Ammon's horn (tissue), 1 donor: ENCODE data around the gene NSUN3.

Experiments
- DNase-seq: peaks from one replicate; pipeline ENCODE4 v3.0.0-alpha.2; 2016; ENCODE audit warnings: low spot score

The NSUN3 gene

DNA sequence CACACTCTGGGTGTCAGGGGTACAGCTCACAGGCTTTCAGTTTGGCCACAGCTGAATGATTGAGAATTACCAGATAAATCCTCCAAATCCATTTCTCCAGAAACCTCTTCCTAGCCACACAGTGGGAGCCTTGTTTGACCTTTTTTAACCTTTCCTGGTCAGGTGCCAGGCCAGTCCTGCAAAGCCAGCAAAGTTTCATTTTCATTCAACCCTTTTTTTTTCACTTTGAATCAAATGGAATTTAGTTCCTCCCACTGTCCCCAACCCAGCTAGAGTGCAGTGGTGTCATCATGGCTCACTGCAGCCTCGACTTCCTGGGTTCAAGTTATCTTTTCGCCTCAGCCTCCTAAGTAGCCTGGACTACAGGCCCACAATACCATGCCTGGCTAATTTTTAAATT, 67.8 kb downstream of the NSUN3 start:
- no peak for DNase-seq

DNA sequence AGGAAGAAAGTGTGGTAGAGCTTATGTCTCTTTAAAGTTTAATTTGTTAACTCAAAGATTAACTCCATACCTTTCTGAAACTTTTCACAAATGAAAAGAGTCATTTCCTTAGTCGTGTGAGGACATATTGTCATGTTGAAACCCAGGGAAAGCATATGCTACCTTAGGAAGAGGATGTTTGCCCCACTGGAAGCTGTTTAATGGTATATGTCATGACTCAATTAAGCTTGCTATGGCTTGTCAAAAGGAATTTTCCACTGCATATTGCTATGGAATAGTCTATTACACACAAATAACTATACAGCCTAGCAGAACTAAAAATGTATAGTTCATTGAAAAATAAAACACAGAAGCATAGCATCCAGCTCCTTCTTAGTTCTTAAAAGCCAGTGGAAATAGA, 69.9 kb downstream of the NSUN3 start:
- DNase-seq, result no peak

GRCh38 chr3:94136133-94136532, 73.3 kb downstream of the NSUN3 start:
- no peak for DNase-seq

DNA sequence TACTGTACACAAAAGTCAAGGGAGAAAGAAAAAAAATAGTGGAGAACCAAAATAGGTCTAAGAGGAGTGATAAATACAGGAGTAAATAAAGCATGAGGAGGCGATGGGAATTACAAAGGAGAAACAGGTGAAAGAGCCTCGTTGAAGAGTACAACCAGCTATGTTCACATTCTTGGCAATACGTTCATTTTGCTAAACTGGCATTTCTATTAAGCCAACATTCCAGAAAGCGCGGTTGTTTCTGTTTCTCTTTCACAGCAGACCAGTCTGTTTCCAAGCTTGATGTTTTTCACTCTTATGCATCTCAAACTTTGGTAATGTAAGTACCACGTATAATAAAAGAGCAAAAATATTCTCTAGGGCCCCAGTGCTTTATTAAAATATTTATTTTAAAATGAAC, 74.5 kb downstream of the NSUN3 start:
- DNase-seq, result no peak

DNA sequence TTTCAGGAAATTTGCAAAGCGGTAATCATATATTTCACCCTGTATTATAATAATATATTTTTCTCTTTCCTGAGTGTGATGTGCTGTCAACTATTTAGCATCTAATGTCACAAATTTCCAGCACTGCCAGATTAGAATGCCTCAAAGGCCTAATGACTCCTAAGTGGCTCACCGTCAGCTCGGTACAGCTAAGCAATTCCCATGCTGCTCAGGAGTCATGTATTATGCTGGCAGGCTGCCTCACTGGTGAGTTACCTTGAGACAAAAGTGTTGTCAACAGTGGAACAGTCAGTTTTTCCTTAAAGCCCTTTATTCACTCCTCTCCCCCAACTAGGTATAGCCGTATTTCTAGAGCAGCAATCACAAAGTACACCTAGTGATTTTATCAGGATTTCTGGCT, 83.6 kb downstream of the NSUN3 start:
- DNase-seq, result no peak

DNA sequence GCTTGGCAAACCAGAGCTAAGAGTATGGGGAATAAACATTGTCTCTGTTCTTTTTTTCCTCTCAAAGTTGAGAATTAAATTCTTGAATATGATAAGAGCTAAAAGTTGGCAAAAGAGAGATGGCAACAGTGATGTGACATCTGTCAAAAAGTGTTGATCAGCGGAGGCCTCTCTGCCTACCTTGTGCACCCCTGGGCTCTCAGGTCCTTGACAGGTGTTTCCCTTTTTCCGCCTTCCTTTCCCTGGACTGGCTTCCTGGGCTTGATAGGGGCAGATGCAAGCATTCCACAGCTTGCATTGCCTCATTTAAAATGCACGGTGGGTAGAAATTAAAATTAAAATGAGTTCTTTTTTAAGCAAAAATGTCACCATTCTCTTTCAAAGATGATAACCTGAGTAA, 84.2 kb downstream of the NSUN3 start:
- DNase-seq, result no peak

- DNase-seq, result no peak
Observed at GRCh38 chr3:94150113-94150512, 87.3 kb downstream of the NSUN3 start.

DNA sequence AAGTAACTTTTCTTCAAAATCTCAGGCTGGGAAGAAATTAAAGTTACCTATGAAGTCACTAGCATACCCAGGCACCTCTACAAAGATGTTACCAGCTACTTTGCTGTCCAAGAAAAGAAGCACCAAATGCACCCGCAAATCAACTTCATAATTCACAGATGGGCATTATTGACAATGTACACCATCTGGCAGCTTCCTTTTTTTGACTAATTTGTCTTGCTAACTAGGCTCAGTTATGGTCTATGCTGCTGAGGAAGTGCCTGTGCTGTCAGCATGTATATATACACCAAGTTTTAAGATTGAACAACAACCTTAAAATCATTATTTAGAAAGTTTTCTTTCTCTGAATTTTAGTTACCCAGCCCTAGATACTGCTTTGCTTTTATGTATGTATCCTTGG, 93.8 kb downstream of the NSUN3 start:
- no peak for DNase-seq

GRCh38 chr3:94158512-94158911, 95.7 kb downstream of the NSUN3 start:
- peak; percentile 37 for DNase-seq

GRCh38 chr3:94159062-94159828, 96.4 kb downstream of the NSUN3 start:
- DNase-seq, result peak; percentile 13

DNA sequence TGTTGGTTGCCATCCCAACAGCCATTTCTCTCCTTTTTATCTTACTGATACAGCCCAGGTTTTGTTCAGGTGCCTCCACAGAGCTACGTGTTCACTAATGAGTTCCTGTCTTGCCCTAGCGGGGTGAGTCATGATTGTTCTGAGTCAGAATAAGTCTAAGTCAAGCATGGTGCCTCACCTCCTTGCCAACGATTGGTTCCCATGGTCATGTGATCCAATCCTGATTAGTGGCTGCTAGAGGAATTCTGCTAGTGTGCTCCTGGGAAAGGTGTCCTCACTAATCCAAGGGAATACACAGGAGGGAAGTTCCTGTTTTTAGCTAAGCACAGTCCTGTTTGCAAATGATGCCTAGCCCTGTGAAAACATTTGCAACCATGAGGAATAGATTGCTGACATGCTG, 99.8 kb downstream of the NSUN3 start:
- no peak for DNase-seq

DNA sequence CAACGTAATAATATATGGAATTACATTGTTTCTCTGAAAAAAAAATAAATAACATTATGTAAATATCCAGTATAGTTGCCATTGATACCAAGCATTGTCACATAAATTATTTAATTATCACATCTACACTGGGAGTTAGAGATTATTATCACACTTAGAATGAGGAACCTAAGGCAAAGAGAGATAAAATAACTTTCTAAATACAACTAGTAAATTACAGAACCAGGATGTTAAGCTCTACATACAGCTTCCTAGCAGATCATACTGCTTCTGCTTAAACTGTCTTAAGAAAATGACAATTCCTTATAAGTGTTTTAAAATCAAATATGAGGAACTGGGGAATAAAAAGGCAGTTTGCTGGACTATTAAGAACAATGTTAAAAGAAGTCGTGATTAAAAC, 104.5 kb downstream of the NSUN3 start:
- no peak for DNase-seq

DNA sequence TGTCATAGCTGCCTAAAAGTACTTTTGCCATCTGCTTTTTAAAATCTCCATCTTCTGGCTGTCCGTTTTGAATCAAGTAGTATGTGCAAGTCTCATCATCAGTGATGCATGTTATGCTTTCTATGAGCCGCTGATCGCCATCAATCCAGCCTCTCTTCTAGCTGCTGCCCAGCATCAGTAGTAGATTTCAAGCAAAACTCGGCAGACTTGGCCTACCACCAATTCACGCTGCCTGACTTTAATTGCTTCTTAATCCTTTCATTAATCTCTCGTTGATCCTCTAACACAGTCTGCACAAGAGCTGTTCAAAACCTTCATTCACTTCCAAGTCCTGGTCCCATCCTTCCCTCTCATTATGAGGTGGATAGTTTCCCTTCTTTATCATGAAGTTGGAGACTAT, 104.9 kb downstream of the NSUN3 start:
- DNase-seq, result peak; percentile 32

DNA sequence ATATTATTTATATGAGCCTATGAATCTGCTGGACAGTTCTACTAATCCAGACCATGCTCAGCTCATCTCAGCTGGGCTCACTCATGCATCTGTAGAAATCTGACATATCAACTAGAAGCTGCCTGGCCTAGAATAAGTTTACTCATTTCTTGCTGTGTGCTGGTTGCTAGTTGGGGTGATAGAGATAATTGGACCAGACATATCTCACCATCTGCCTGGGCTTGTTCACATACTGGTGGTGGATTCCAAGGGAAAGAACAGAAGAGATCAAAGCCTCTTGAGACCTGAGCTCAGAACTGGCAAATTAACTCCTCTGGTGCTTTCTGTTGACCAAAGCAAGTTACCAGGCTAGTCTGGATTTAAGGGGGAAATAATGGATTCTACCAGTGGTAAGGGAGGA, 109.1 kb downstream of the NSUN3 start:
- DNase-seq, result no peak

GRCh38 chr3:94172695-94173310, 109.9 kb downstream of the NSUN3 start:
- no peak for DNase-seq

- DNase-seq, result no peak
Observed at GRCh38 chr3:94173673-94174434, 111.0 kb downstream of the NSUN3 start.

DNA sequence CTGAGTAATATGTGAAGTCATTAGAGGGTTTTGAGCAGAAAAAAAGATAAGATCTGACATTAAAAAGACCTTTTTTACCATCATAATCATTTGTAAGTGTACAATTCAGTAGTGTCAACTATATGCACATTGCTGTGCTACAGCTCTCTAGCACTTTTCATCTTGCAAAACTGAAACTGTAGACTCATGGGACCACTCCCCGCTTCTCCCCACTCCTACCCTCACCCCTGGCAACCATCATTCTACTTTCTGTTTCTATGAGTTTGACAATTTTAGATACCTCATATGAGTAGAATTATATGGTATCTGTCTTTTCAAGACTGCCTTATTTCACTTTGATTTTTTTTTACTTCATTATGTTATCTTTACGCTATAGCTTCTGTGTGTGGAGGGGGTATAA, 112.8 kb downstream of the NSUN3 start:
- no peak for DNase-seq

DNA sequence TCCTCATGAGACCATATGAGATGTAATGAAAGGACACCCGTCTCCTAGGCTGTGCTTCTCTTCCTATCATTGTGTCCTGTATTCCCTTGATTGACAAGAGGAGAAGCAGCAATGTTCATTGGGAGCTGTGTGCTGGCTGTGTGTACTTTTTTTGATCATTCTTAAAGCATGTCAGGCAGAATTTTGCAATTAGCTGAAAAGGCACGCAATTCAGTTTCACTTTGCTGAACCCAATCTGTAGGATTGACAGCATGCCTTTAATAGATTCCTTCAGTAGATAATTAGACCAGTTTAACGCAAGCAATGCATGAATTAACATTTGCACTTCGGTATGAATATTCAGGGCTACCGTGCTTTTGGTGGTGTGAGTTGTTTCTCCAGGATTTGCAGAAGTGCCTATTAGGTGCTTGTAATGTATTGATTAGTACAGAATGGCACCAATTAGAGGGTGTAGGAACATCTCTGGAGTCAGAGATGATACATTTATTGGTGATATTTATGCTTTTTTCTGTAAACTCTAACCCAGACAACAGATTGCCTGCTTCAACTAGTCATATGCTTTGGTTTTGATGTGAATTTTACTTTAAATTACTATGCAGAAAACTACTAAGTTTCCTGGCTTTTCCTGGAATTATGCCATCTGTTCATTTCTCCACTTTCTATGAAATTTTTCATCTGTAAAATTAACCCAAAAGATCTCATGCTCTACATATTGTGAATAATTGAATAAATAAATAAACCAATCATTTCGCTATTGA, 114.3 kb downstream of the NSUN3 start:
- peak; percentile 20 for DNase-seq
